ENCODE results near the gene CLDND1.
"Not testable (repeated sequence)": the region's sequence is repeated elsewhere in the genome, so short reads cannot be mapped to it uniquely, and the experiment has no call there.

Gene CLDND1

DNA sequence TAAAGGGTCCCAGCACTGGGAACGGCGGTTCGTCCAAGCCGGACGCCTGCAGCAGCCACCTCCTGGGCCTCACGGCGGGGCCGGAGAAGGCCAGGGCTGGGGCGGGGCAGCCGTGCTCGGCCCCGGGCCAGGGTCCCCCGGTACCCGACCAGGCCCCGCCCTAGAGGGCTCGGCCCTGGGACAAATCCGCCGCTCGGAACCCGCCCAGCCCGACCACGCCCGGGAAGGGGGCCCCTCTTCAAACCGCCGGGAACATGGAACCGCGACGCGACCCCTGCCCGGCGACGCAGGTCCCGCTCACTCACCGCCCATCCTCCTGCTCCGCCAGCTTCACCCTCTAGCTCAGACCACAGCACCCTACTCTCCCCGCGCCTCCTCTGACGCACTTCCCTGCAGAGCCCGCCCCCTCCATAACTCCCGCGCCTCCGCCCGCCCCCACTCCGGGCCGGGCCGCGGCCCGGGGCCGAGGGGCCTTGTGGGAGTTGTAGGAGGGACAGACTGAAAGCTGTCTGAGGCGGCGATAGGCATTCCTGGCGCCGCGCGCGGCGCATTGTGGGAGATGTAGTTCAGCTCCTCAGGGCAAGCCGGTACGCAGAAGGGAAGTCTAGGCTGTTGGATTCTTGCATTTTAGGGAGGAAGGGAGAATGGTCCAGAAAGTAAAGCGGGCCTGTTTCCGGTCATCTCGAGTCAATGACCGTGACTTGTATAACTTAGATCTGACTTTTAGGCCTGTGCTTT lies at the start of gene CLDND1:
Gene CLDND1, minus strand, starts transcription at position 359 of the 738 bp plus-strand sequence. CDS start 1,478 bp downstream, outside the sequence.
- DNase-seq (ENCODE audit: low read depth, low spot score), result peak; percentile 79
- peak within 1 kb of the TSS; percentile 97 for H3K27ac ChIP-seq

DNA sequence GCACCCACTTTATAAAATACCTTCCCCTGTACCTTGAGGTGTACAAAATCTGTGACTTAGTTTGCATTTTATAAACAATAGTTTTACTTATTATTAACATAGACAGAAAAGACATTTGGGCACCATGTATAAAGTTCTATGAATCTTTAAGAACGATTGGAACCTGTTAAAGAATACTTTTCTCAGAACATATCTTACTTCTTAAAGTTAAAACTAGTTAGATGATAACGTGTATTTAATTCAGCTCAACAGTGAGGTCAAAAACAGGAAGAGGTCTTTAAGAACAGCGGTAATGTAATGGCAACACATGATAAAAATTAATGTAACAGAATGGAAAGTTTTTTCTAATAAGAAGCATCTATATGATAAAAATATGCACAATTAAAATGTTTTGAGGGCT lies 45.7 kb upstream of the CLDND1 start:
- no peak overlapping the region for H3K27ac ChIP-seq
- no peak for DNase-seq (ENCODE audit: low read depth, low spot score)

DNA sequence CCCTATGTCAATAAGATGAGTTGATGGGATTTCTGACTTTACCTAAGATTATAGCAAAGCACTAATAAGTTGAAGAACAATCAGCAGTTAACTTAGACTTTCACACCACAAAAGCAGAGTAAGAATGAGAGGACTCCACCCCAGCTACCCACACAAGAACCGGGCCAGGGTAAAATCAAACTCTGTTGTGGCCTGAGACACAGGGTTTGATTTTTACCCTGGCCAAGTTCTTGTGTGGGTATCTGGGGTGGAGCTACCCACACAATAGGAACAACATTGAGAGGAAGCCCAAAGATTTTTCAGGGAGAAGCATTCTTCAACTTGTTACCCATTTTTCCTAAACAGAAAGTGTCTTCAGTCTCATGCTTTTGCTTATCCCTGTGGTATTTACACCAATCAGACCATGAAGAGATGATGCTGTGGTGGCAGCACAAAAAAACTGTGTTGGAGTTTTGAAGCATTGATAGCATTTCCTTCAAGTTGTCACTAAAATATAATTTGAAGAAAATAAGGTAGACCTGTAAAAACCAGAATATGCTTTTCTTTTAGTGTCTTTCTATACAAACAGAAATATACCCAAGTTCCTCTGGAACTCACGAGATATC lies 45.1 kb upstream of the CLDND1 start:
- H3K27ac ChIP-seq, result no peak overlapping the region
- DNase-seq (ENCODE audit: low read depth, low spot score), result no peak

DNA sequence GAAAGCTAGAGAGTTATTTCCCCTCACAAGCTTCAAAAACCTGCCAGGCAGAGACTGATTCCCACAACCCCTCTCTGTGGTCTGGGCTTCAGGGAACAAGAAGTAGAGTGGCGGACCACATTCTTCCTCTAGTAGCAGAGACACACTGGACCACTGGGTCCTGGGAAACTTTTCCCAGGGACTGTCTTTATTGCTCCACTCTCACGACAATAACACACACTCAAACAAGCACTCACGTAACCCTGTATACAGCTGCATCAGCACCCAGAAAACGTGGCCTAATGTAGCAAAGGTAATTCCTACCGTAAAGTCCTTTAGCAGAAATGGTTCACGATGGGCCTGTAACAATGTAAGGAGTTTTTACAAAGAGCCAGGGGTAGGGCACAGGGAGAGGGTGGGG lies 43.1 kb upstream of the CLDND1 start:
- DNase-seq (ENCODE audit: low read depth, low spot score), result no peak
- no peak overlapping the region for H3K27ac ChIP-seq

DNA sequence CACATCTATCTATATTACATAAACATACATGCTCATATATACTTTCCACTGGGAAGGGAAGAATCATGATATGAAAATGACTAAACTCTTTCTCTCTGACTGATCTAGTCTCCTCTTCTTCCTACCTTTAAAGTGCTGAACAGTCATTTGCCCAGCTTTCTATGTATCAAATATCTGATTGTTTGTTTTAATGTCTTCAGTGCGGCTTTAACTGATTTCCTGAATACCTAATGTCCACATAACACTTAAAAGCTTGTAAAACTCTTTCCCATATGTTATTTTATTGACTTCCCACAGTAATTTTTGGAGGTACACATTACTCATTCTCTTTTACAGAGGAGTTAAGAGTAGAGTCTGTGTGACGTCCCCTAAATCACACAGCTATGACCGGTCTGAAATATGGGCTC lies 42.5 kb upstream of the CLDND1 start:
- no peak for DNase-seq (ENCODE audit: low read depth, low spot score)
- H3K27ac ChIP-seq, result peak overlapping the region; percentile 0

DNA sequence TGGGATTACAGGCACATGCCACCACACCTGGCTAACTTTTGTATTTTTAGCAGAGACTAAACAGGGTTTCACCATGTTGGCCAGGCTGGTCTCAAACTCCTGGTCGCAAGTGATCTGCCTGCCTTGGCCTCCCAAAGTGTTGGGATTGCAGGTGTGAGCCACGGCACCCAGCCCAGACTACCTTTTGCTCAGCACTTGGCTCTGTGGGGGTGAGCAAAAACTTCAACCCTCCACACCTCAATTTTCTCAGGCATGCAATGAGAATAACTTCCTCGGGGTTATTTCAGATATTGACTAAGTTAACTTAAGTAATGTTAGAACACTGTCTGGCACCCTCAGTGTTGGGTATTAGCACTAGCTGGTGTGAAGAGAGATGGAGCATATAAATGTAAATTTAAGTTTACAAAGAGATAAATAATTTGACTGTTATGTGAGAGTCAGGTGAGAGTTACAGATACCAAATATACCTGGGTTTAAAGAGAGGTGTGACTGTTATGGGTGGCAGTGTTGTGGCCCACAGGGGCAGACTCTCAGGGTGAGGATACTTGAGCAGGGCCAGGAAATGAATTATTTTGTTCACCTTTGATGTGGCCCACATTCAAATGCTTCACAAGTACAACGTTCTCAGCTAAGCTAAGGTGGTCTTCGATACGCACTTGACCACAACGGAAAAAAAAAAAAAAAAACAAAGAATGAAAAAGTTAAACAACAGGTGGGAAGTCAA lies 41.7 kb upstream of the CLDND1 start:
- peak overlapping the region; percentile 47 for H3K27ac ChIP-seq
- DNase-seq (ENCODE audit: low read depth, low spot score), result no peak

DNA sequence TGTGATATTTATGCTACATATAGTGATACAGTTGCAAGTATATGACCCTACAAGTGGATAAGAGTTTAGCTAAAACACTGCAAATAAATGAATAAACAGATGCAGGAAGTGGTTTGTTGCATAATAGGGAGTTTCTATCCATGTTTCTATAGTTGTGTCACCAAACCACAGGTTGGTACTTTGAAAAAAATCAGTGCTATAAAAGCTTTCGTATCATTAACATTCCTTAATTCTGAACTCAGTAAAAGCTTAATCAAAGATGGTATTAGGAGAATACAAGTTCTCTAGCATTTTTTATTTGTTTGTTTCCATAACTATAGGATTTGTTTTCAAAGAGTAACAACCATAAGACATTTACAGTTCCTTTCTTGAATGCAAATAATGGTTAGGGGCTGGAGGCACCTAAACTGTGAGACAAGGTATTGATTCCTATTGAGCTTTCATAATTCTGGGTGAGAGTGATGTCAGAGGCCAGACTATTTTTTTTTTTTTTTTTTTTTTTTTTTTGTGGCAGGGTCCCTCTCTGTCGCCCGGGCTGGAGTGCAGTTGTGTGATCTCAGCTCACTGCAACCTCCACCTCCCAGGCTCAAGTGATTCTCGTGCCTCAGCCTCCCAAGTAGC lies 41.1 kb upstream of the CLDND1 start:
- DNase-seq (ENCODE audit: low read depth, low spot score), result peak; percentile 44
- H3K27ac ChIP-seq, result peak overlapping the region; percentile 47

DNA sequence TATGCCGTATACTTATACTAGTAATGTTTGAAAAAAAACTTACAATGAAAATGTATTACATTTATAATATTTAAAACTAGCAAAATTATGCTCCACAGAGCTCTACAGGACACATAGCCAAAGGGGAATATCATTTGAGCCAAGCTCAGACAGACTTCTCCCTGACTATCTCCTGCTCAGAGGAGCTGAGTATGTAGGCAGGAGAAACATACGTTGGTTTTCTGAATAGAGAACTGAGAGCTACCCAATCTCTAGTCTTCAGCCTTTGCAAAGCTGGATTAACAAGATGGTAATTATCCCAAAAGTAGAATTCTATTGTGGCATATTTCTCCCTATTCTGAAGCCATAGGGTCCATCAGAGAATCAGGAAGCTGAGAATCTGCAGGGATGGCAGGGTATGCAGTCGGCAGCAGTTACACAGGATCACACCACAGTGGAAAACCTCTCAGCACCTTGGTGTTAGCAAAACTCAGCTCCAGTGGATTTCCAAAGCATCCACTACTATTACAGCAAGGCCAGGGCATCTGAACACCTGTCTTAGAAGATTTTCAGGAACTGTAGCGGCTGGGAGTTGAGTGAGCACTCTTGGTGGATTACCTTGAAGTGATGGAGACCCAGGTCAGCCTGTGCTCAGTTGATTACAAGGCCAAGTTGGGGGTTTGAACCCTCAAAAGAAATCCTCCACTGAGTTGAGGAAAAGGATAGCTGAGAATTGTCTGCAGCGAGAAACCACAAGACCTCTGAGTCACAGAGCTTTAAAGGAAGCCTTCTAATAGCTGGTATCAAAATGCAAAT lies 39.2 kb upstream of the CLDND1 start:
- no peak for DNase-seq (ENCODE audit: low read depth, low spot score)
- H3K27ac ChIP-seq, result no peak overlapping the region

DNA sequence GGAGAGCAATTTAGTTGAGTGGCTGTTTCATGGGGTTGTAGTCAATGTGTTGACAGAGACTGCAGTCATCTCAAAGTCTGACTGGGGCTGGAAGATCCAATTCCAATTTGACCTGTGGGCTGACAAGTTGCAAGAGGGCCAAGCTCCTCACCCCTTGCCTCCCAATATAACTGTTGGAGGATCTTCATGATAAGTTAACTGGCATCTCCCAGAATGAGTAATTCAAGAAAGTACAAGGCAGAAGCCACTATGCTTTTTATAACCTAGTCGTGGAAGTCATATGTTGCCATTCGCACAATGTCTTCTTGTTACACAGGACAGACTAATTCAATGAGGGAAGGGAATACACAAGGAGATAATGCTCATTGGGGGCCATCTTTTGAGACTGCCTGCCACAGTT lies 38.2 kb upstream of the CLDND1 start:
- no peak for DNase-seq (ENCODE audit: low read depth, low spot score)
- H3K27ac ChIP-seq, result no peak overlapping the region

DNA sequence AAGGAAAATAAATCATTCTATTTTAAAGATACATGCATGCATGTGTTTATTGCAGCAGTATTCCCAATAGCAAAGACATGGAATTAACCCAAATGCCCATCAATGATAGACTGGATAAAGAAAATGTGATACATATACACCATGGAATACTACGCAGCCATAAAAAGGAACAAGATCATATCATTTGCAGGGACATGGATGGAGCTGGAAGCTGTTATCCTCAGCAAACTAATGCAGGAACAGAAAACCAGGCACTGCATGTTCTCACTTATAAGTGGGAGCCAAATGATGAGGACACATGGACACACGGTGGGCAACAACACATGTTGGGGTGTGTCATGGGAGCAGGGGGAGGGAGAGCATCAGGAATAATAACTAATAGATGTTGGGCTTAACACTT lies 37.1 kb upstream of the CLDND1 start:
- not testable (repeated sequence) for H3K27ac ChIP-seq; DNase-seq (ENCODE audit: low read depth, low spot score)

DNA sequence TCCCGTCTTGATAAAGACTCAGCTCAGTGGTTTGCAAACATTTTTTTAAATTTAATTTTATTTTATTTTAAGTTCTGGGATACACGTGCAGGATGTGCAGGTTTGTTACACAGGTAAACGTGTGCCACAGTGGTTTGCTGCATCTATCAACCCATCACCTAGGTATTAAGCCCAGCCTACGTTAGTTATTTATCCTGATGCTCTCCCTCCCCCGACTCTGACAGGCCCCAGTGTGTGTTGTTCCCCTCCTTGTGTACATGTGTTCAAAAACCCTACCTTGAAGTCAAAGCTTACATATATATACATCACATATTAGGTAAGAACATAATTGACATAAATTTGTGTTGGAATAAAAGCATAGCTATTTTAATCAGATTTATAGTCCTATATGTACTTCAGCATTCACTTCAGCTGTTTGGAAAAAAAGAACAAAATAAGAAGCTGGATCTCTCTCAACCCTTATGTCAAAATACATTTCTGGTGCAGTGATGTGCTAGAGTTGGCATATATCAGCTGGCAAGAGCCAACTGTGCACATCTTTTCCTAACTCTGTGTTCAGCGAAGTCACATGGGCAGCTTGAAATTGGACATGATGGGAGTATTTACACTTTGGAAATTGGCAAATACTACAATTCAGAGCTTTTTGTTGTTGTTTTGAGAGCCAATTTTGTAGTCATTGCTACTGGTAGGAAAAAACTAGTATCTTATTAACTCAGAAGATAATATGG lies 35.6 kb upstream of the CLDND1 start:
- no peak overlapping the region for H3K27ac ChIP-seq
- no peak for DNase-seq (ENCODE audit: low read depth, low spot score)

DNA sequence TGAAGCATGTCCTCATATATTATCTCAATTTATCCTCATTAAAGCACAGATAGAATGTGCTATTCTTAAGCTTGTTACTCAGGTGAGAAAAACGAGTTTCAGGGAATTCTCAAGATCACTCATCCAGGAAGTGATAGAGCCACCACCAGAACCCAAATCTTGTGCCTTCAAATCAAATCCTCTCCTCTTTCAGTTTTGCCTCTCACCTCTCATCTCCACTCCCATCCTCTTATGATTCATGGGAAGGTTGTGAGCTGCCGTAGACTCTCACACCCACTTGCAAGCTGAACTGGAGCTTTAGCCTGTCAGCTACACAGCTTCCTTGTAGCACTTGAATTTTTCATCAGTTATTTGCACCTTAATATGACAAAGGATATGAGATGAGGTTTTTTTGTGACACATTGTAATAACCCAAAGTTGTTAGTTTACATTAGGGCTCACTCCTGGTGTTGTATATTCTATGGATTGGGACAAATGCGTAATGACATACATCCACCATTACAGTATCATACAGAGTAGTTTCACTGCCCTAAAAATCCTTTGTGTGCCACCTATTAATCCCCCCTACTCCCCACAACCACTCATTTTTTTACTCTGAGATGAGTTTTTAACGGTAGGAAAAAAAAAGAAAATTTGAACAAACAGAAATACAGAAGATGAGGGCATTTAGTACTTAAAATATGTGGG lies 34.8 kb upstream of the CLDND1 start:
- DNase-seq (ENCODE audit: low read depth, low spot score), result no peak
- H3K27ac ChIP-seq, result no peak overlapping the region

DNA sequence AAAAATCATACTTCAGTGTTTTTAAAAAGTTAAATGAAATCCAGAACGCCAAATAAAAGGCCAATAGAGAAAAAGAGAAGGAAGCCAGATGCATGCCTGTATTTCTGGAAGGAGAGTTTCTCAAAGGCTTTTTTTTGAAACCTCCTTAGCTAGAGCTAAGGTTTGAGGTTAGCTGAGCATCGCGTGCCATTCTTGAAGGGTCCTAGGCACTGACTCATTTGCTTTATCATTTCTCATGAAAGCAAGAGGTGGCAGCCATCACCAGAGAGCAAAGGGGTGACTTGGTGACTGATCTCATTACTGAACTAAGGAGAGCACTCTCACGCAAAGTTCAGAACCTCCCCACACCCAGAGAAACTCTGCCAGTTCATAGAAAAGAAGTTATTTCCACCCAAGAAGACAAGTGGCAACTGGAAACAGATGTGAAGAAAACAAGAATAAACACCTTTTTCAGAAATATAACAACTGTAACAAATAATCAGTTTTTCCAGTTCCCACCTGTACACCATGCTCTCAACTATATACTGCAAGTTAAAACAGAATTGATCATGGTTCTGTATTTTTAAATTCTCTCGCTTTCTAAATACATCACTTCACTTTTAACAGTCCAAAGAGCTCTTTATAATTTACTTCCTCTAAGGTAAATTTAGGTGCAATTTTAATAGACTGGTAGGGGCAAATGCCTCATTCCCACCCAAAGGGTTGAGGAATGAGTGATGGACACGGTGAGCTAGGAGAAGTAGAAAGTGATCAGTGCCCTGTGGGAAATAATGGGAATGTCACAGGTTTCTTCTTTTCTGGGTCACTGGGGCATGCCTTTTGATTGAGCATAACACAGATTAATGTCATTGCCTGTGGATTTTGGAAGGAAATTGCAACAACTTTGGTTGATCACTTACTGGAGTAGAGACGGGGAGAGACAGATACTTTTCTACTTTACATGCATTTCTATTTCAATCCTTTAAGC lies 33.7 kb upstream of the CLDND1 start:
- no peak overlapping the region for H3K27ac ChIP-seq
- DNase-seq (ENCODE audit: low read depth, low spot score), result no peak

DNA sequence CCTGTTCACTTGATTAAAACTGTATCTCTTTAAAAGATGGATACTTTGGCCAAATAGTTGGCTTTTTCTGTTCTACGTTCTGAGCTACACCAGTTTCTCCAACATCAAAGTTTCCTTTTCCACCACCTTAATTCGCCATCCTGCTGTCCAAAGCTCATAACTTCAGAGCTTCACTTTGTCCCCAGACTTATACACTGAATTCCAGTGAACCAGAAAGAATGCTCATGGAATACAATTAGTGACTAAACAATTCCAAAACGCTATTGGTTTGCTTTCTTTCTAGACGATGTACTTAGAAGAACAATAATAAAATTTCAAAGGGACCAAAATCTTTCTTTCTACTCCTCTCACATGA lies 32.3 kb upstream of the CLDND1 start:
- H3K27ac ChIP-seq, result no peak overlapping the region
- DNase-seq (ENCODE audit: low read depth, low spot score), result no peak

DNA sequence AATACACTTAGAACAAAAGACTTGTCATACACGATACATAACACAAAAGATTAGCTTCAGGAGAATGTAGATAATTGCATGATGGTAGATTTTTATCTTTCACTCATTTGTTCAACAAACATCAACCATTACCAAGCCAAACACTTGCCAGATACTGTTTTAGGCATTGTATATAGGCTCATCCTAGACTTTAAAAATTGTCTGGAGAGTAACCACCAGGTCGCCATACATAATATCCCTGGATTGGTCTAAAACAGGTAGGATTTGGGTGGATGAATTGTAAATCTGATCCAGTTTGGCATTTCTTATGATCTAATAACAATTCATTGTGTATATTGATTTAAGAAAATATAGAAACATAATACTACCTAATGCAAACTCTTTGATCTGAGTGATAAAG lies 31.9 kb upstream of the CLDND1 start:
- no peak for DNase-seq (ENCODE audit: low read depth, low spot score)
- no peak overlapping the region for H3K27ac ChIP-seq

DNA sequence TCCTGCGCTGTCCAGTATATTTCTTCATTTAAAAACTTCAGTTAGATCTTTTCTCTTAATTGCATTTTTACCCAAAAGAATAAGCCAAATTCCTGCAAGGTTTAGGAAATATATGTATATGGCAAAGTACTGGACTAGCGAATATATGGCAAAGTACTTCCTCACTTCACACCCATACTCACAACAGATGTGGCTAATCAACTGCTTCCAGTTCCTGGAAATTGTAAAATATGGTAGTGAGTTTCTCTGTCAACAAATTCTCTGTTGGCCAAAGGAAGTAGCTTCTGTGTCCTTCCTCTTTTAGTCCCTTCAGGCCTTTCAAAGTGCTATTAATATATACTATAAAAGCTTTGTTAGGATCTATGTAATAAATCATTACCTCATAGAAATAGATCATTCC lies 31.1 kb upstream of the CLDND1 start:
- H3K27ac ChIP-seq, result no peak overlapping the region
- no peak for DNase-seq (ENCODE audit: low read depth, low spot score)

DNA sequence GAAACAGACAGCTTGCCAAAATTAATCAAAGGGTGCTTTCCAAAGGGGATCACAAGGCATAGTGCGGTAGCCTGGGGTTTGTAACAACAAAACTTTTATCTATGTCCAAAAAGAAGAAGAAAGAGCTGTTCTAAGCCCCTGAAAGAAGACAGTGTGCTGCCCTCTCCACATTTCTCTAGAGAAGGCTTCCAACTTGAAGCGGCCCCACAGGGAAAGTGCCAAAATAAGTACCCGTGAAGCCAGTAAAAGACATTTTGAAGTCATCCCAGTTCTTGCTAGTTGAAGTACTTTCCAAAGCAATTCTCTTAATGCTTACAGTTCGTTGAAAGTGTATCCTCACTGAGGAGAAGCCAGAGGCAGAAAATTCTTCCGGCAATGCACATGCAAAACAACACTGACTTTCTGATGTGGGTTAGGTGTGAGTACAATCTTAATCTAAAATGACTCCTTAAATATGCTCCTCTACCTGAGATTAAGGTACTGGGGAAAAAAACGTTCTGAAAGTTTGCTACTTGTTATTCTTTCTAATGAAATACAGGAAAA lies 30.4 kb upstream of the CLDND1 start:
- no peak overlapping the region for H3K27ac ChIP-seq
- no peak for DNase-seq (ENCODE audit: low read depth, low spot score)
